GM12874 (cell line): ENCODE data around the gene ZNF639.

ENCODE experiments used
- CTCF ChIP-seq: IDR thresholded peaks from 2 replicates; pipeline ENCODE4 v1.5.1; 2011; ENCODE audit warnings: low read depth, mild to moderate bottlenecking, control low read depth, low read length, moderate library complexity; ENCODE audit not compliant: insufficient read depth

ZNF639 gene

GRCh38 chr3:179322286-179323196 lies at the start of gene ZNF639:
ZNF639 (plus strand) TSS chr3:179323031; CDS start chr3:179328294, 5,263 bp downstream.
- peak; percentile 89 for TF ChIP-seq CTCF

DNA sequence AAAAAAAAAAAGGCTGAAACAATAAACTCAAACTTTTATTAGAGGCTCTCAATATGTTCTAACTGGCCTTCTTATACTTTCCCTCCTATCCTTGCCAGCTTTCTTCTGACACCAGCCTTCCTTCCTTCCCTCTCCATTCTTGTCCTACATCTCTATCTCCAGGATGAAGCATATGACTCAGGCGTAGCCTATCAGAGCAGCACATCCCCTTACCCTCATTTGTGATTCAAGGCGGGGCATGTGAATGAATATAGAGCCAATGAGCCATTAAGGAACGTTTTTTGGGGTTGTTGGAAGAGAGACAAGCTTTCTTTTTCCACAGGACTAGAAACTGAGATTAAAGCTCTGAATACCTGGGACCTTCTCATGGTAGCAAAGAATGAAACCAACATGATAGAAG lies 46.8 kb upstream of the ZNF639 start:
- TF ChIP-seq CTCF = no peak

- no peak for TF ChIP-seq CTCF
Observed at GRCh38 chr3:179276743-179277142, 46.1 kb upstream of the ZNF639 start.

DNA sequence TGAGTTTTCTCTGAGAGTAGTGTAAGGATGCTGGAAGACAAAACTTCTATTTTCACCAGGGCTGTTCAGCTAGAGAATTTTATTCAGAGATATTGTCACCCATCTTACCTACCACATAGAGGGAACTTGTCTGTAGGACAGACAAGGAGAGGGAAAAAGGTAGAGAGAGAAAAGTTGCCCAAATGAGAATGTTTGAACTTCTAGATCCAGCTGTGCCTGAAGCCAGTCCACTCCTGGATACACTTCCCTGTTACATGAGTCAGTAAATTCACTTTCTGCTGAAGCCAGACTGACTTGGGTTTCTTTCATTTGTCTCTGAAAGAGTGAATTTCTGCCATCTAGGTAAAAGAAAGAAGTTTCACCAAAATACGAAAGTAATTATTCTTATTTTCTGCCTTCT lies 44.7 kb upstream of the ZNF639 start:
- TF ChIP-seq CTCF = no peak

GRCh38 chr3:179278932-179279693 lies 43.7 kb upstream of the ZNF639 start:
- TF ChIP-seq CTCF = no peak

GRCh38 chr3:179279837-179280236 lies 43.0 kb upstream of the ZNF639 start:
- TF ChIP-seq CTCF = no peak

DNA sequence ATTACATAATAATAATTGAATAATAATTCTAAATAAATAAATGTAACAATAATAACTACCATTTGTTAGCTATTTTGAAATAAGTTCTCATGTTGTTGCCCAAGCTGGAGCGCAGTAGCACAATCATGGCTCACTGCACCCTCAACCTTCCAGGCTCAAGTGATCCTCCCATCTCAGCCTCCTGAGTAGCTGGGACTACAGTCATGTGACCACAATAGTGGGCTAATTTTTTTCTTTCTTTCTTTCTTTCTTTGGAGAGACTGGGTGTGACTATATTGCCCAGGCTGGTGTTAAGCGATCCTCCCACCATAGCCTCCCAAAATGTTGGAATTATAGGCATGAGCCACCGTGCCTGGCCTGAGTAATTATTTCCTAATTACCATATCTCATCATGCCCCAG lies 41.0 kb upstream of the ZNF639 start:
- TF ChIP-seq CTCF = no peak
